Tongue (tissue), 2 donors: Measurements from ENCODE around the gene ADH7. TPM values are rescaled to one million over a fixed set of nuclear protein-coding genes. Genes with fewer than 3 reads are reported as not detected.

Source experiments
- DNase-seq: peaks from one replicate; pipeline ENCODE4 v3.0.0-alpha.2; 2015
- total RNA-seq: library from RNA; depleted of rRNA; stranded (reverse); fragments of >200 nt; gene quantifications from one replicate; pipeline ENCODE4 v1.2.3, GENCODE V29; 2014

The ADH7 gene
- total RNA-seq = 12.1 TPM

DNA sequence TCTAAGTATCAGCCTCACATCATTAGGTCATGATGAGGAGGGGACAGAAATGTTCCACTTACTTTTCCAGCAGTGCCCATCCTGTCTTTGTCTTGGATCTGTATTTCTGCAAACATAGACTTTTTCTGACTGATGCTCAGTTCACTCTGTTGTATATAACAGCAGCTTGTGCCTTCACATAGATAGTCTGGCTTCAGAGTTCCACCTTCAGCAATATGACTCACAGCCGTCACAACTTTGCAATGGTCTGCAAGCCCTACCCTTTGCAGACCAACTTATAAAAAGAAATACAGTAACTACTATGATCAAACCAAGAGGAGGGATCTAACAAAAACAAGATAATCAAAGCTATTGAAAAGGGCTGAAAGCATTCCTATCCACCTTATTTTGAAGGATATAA, at the start of gene ADH7:
Gene ADH7 (minus strand): TSS at position 189 of the 400 bp plus-strand sequence. CDS start 109 bp downstream, at position 80.
- DNase-seq = no peak

DNA sequence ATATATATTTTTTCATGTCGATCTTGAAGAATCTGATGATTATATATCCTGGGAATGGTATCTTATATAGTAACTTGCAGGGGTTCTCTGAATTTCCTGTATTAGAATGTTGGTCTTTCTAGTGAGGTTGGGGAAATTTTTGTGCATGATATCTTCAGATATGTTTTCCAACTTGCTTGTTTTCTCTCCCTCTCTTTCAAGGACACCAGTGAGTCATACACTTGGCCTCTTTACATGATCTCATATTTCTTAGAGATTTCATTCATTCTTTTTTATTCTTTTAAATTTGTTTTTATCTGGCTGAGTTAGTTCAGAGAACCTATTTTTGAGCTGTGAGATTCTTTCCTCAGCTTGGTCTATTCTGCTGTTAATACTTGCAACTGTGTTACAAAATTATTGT, 48.5 kb upstream of the ADH7 start:
- no peak for DNase-seq

GRCh38 chr4:99473131-99473530, 38.0 kb upstream of the ADH7 start:
- no peak for DNase-seq

GRCh38 chr4:99471896-99472295, 36.8 kb upstream of the ADH7 start:
- no peak for DNase-seq

GRCh38 chr4:99471349-99471748, 36.2 kb upstream of the ADH7 start:
- DNase-seq = no peak

DNA sequence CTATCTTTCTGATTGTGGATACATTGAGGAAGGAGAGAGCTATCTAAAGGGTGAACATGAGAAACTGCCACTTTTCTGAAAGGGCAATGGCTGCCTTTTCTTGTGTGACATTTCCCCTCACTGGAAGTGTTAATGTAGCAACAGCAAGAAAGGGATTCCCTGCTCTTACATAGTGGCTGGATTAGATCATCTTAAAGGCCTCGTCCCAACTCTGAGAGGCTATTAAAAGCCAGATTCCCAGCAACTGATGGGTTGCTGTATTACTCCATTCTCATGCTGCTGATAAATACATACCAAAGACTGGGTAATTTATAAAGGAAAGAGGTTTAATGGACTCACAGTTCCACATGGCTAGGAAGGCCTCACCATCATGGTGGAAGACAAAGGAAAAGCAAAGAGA, 33.7 kb upstream of the ADH7 start:
- DNase-seq = no peak

GRCh38 chr4:99467887-99468286, 32.7 kb upstream of the ADH7 start:
- no peak for DNase-seq

GRCh38 chr4:99463566-99463965, 28.4 kb upstream of the ADH7 start:
- no peak for DNase-seq

- DNase-seq = peak; percentile 88
Measured at GRCh38 chr4:99462875-99463464, 27.8 kb upstream of the ADH7 start.

GRCh38 chr4:99461623-99462401, 26.7 kb upstream of the ADH7 start:
- no peak for DNase-seq

GRCh38 chr4:99459546-99460042, 24.5 kb upstream of the ADH7 start:
- no peak for DNase-seq

DNA sequence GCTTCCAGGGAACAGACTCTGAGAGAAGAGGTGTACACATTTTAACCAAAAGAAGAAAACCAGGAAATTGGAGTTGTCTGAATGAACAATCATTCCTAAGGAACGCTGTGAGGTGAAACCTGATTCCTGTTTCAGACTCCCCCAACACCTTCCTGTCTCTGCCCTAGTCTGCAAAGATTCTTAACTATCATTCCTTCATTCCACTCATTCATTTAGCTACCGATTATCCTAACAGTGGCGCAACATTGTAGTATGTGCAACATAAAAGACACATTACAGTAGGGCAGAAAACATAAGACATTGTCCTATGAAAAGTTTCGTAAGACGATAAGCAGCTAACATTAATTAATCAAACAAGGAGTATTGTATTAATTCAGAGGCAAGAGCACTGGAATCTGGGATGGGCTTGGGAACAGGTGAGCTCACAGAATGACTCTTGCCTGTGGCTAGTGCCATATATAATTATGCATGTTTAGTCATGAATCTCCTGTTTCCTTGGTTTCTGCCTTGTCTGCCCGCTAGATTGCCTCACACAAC, 23.8 kb upstream of the ADH7 start:
- DNase-seq = no peak

DNA sequence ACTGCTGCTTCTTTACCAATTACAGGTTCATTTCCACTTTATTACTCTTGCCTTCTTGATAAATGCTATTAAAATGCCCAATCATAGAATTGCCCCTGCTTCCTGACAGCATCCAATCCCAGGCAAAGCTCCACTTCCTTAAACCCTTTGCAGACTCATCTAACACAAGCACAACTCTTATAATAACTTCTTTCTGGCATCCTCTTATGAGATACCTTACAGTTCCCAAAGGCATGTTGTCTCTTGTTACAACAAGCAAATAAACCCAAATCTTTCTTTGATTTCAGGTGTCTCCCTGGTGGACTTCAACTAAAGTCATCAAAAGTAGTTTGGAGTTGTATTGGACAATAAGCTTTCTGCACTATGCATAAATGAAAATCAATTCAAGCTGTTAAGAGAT, 22.5 kb upstream of the ADH7 start:
- DNase-seq = no peak

GRCh38 chr4:99457270-99457669, 22.1 kb upstream of the ADH7 start:
- no peak for DNase-seq

GRCh38 chr4:99447513-99447912, 12.4 kb upstream of the ADH7 start:
- DNase-seq = no peak

DNA sequence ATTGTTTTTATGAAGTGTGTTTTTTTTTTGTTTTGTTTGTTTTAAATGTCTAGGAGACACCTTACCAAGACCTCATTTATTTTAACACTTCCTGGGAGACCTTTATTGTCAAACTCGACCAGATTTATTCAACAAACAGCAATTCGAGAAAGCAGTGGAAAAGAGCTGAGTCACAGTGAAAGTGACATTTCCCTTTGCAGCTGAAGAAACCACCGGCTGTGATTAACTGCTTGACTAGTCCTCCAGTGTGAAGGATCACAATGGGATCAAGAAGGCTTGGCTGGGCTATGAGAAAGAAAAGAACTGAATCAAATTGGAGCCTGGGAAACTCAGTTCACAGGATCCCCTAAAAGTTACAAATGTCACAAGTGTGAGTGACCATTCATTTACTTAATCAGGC, 11.9 kb upstream of the ADH7 start:
- no peak for DNase-seq

DNA sequence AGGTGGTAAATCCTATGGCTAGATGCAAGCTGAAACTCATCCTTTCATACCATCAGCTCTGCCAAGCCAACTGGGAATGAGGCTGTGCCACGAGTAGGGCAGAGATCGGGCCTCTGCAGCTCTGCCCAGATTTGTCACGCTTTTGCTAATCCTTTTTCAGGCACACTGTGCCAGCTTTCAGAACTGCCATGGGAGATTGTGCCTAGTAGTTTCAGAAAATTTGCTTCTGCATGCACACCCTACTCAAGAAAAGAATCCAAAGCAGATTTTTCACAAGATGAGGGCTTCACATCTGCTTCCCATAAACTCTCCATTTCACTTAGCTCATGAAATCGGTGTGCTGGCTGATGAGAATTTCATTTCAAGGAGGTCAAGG, 3.3 kb upstream of the ADH7 start:
- peak; percentile 79 for DNase-seq

GRCh38 chr4:99437723-99438404, 2.7 kb upstream of the ADH7 start:
- no peak for DNase-seq

DNA sequence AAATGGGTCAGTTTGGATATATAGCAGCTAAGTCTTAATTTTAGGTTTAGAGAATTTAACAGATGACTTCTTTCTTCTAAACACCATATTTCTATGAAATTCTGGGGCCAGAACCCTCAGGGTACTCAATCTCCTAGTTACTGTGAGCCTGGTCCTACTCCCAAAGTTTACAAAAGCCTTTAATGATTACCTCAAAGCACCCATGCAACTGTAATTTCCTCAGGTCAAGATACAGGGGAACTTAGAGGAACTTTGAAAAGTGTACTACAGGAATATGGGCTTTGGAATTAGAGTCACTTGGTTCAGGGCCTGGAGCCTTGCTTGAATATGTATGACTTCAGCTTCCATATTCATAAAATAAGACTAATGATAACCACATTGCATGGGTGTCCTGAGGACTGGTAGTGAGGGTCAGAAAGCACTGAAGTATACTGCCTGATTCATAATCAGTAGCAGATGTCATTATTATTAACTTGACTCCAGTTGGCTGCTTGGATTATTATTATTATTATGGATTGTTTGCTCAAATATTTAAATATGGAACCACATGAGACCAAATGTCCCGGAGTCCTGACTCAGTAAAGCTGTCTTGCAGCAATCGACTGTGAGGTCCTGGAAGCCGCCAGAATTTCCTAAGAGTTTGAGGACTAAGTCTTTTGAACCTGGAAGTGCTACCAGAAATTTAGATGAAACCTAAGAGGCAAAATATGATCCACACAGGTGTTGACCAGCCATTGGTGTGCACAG, 2.0 kb upstream of the ADH7 start:
- no peak for DNase-seq

DNA sequence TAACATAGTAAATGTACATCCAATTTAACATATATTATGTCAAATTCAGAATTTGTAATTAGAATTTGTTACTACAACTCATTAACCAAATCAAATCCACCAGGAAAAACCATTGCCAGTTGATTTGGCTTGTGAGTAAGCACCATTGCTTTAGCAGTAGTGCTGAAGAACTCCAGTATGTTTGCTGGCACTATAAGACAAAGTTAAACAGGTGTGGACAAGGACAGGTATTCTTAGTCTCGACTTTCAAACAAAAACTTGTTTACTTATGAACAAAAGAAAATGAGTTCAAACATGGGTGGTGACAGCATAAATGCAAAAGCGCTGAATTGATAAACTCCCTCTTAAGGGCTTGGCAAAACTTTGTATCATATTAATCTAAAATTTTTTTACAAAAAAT, 1.3 kb upstream of the ADH7 start:
- no peak for DNase-seq

GRCh38 chr4:99430106-99430505, 5.0 kb downstream of the ADH7 start:
- no peak for DNase-seq

GRCh38 chr4:99417125-99417524, 18.0 kb downstream of the ADH7 start:
- DNase-seq = no peak
